Measurements from ENCODE around the gene VWA5A. TPM values are rescaled to one million over a fixed set of nuclear protein-coding genes. Genes with fewer than 3 reads are reported as not detected.

Gene VWA5A
- total and polyA plus RNA-seq, 9 of the 15 experiments (the other 6 are each of a cell fraction or from before 2014, with no cell fraction given) = 4.6 to 19.7 (median 6.9) TPM

- TF ChIP-seq CBX5 (IDR thresholded peaks at IDR 0.05; ENCODE audit: borderline replicate concordance, low read depth) = peak; percentile 57; the same call in 1 of the 2 replicates
- no peak for TF ChIP-seq ZNF79 (CRISPR knock-in tag; IDR thresholded peaks at IDR 0.05; ENCODE audit: low read depth)
- TF ChIP-seq ZNF165 (CRISPR knock-in tag; IDR thresholded peaks at IDR 0.05; ENCODE audit: borderline replicate concordance) = no peak
- no peak for TF ChIP-seq ZNF174 (CRISPR knock-in tag; IDR thresholded peaks at IDR 0.05)
- 0 out of 2 replicates have a peak, but pooled peaks have one; percentile 28 for TF ChIP-seq TRIM28 (IDR thresholded peaks at IDR 0.05)
- no peak for TF ChIP-seq CBFA2T2 (conservative IDR thresholded peaks at IDR 0.05)
- TF ChIP-seq TAF15 (IDR thresholded peaks at IDR 0.05; ENCODE audit: low read depth, low read length) = no peak
- TF ChIP-seq KAT8 (IDR thresholded peaks at IDR 0.05; ENCODE audit: low read depth) = no peak
- no peak for TF ChIP-seq FOXM1 (IDR thresholded peaks at IDR 0.05; ENCODE audit: low read depth)
- no peak for TF ChIP-seq FOXM1 (CRISPR knock-in tag; IDR thresholded peaks at IDR 0.05; ENCODE audit: low read depth)
- no peak for TF ChIP-seq ZC3H4 (CRISPR knock-in tag; IDR thresholded peaks at IDR 0.05; ENCODE audit: borderline replicate concordance)
- TF ChIP-seq NR2C1 (IDR thresholded peaks at IDR 0.05) = no peak
- no peak for TF ChIP-seq NR2C1 (tag; IDR thresholded peaks at IDR 0.05)
- peak; percentile 45 to 82; a peak in 3 of 4 replicates for TF ChIP-seq RAD21 (CRISPR knock-in tag; conservative IDR thresholded peaks at IDR 0.05 in 1 of 2, IDR thresholded peaks at IDR 0.05 in 1 of 2)
- no peak for TF ChIP-seq DIDO1 (tag; IDR thresholded peaks at IDR 0.05; ENCODE audit: low read depth)
- no peak for TF ChIP-seq TARDBP (IDR thresholded peaks at IDR 0.05)
- TF ChIP-seq ZNF449 (CRISPR knock-in tag; IDR thresholded peaks at IDR 0.05) = no peak
- TF ChIP-seq CHAMP1 (IDR thresholded peaks at IDR 0.05) = peak; percentile 81; the same call in 1 of the 2 replicates
- no peak for TF ChIP-seq POLR3G (IDR thresholded peaks at IDR 0.05; ENCODE audit: extremely low read depth, insufficient read length, insufficient replicate concordance)
- TF ChIP-seq MAFF (IDR thresholded peaks at IDR 0.05; ENCODE audit: low read length) = no peak
- no peak for TF ChIP-seq SP2 (IDR thresholded peaks at IDR 0.05; ENCODE audit: extremely low read depth, low read depth, low read length, poor library complexity, severe bottlenecking)
- TF ChIP-seq E4F1 (CRISPR knock-in tag; IDR thresholded peaks at IDR 0.05; ENCODE audit: borderline replicate concordance) = no peak
- no peak for TF ChIP-seq HCFC1 (IDR thresholded peaks at IDR 0.05; ENCODE audit: low read depth, low read length)
- TF ChIP-seq NFIX (CRISPR knock-in tag; IDR thresholded peaks at IDR 0.05; ENCODE audit: low read depth) = no peak
- TF ChIP-seq ZNF551 (CRISPR knock-in tag; IDR thresholded peaks at IDR 0.05) = no peak
Measured at GRCh38 chr11:124195189-124195734, 80.0 kb downstream of the VWA5A start (continued).

All from K562 (cell line).